Gastroesophageal sphincter (tissue), 3 donors: ENCODE data around the gene NAA25.

Experiments
- CTCF ChIP-seq, 4 experiments: fragments of 200-600 bp in 2 of 4; fragments of 450-650 bp in 2 of 4; sonication (generic) in 1 of 4; IDR thresholded peaks; one replicate each; pipeline ENCODE4 v1.5.1; 2017 to 2019; ENCODE audit warnings: antibody characterized with exemption in 4 of 4, mild to moderate bottlenecking in 2 of 4, moderate library complexity in 2 of 4
- EP300 ChIP-seq: sonication (generic); formaldehyde crosslinking; IDR thresholded peaks from one replicate; pipeline ENCODE4 v1.6.1; 2017; ENCODE audit warnings: antibody characterized with exemption, mild to moderate bottlenecking
- POLR2A ChIP-seq, 2 donors: fragments of 450-650 bp; IDR thresholded peaks; one replicate each; pipeline ENCODE4 v1.6.1; 2017; ENCODE audit warnings: antibody characterized with exemption in 2 of 2, mild to moderate bottlenecking in 2 of 2, moderate library complexity in 1 of 2

- TF ChIP-seq CTCF (IDR thresholded peaks at IDR 0.05) = no peak
- TF ChIP-seq EP300 = no peak
- TF ChIP-seq POLR2A (IDR thresholded peaks at IDR 0.05) = no peak
Measured at GRCh38 chr12:111992464-111992863, 116.1 kb downstream of the NAA25 start.
